ENCODE results near the gene SIRT6. TPM values are rescaled to one million over a fixed set of nuclear protein-coding genes. Genes with fewer than 3 reads are reported as not detected.

SIRT6 gene
- total and polyA plus RNA-seq, 9 of the 15 experiments (the other 6 are each of a cell fraction or from before 2014, with no cell fraction given): 1.4 to 41.1 (median 10.2) TPM

GRCh38 chr19:4182084-4182810 is at the start of gene SIRT6, which contains the start of gene ANKRD24 (continued):
- TF ChIP-seq HES1 (IDR thresholded peaks at IDR 0.05; ENCODE audit: low read depth) (no peak), KAT7 (CRISPR knock-in tag; IDR thresholded peaks at IDR 0.05; ENCODE audit: borderline replicate concordance) (no peak), SMARCB1 (IDR thresholded peaks at IDR 0.05; ENCODE audit: insufficient read length, low read depth) (no peak), RFX1 (IDR thresholded peaks at IDR 0.05) (no peak), RUNX1 (IDR thresholded peaks at IDR 0.05; ENCODE audit: low read depth) (no peak), ZNF140 (CRISPR knock-in tag; IDR thresholded peaks at IDR 0.05) (no peak), SRF (CRISPR knock-in tag; IDR thresholded peaks at IDR 0.05) (no peak; a peak in 1 of 4 replicates), SOX6 (IDR thresholded peaks at IDR 0.05) (peak; percentile 23; the same call in 1 of the 2 replicates), SPI1 (IDR thresholded peaks at IDR 0.05; ENCODE audit: borderline replicate concordance, low read depth, low read length) (peak; percentile 71; the same call in 1 of the 2 replicates), E2F8 (IDR thresholded peaks at IDR 0.05; ENCODE audit: low read depth, partially characterized antibody) (peak; percentile 89), DPF2 (IDR thresholded peaks at IDR 0.05) (no peak), ZNF431 (CRISPR knock-in tag; IDR thresholded peaks at IDR 0.05) (no peak), UBTF (IDR thresholded peaks at IDR 0.05; ENCODE audit: borderline replicate concordance in 1 of 2, low read depth in 2 of 2, low read length in 2 of 2) (peak in 1 of 2 experiments; percentile 66; a peak in 1 of 4 replicates), TEAD2 (tag; IDR thresholded peaks at IDR 0.05) (no peak), MTA3 (IDR thresholded peaks at IDR 0.05; ENCODE audit: borderline replicate concordance) (peak; percentile 75; the same call in 1 of the 2 replicates), CCNT2 (IDR thresholded peaks at IDR 0.05; ENCODE audit: borderline replicate concordance, extremely low read depth, insufficient read length, low read depth, low read length) (peak; percentile 77), CEBPB (tag; IDR thresholded peaks at IDR 0.05) (no peak), GABPB2 (CRISPR knock-in tag; conservative IDR thresholded peaks at IDR 0.05) (no peak), PURB (CRISPR knock-in tag; IDR thresholded peaks at IDR 0.05; ENCODE audit: low read depth) (no peak), POLR2AphosphoS2 (IDR thresholded peaks at IDR 0.05; ENCODE audit: low read length) (peak; percentile 54; the same call in 1 of the 2 replicates)

Measured in K562 (cell line).